Measurements from ENCODE around the gene ABHD10. TPM values are rescaled to one million over a fixed set of nuclear protein-coding genes. Genes with fewer than 3 reads are reported as not detected.

The ABHD10 gene
- total RNA-seq, 1 experiment from 2014 or later = 21.8 TPM

- Histone ChIP-seq H2BK120ac (ENCODE audit: low read depth, low read length, poor library complexity, severe bottlenecking) (no peak overlapping the region), H3K4me2 (ENCODE audit: insufficient read depth, insufficient read length, low read length) (no peak overlapping the region), H4K5ac (ENCODE audit: insufficient read length, low read depth, low read length) (no peak overlapping the region), H2BK12ac (ENCODE audit: insufficient read length, low read depth, low read length) (no peak overlapping the region), H3K56ac (ENCODE audit: insufficient read length, low read depth, low read length) (no peak overlapping the region), H2BK20ac (ENCODE audit: low read depth, low read length, poor library complexity, severe bottlenecking) (no peak overlapping the region), H2AFZ (ENCODE audit: low read length) (no peak overlapping the region), H3K23ac (ENCODE audit: insufficient read length, low read depth, low read length) (no peak overlapping the region), H3K79me2 (ENCODE audit: insufficient read depth, low read length) (no peaks in the 10 kb centered on the region), H3K27me3 (ENCODE audit: insufficient read depth, low read length) (no peaks in the 10 kb centered on the region), H4K8ac (replicated peaks; ENCODE audit: insufficient read length, low read depth, low read length) (no peak overlapping the region), H2BK15ac (ENCODE audit: low read depth, low read length) (no peak overlapping the region), H3K79me1 (ENCODE audit: insufficient read depth, low read depth, low read length, poor library complexity, severe bottlenecking) (no peaks in the 10 kb centered on the region), H3K9me3 (ENCODE audit: control insufficient read depth, low read depth, low read length) (no peaks in the 10 kb centered on the region), H3K23me2 (ENCODE audit: insufficient read length, low read depth, low read length, poor library complexity, severe bottlenecking) (no peaks in the 10 kb centered on the region), H3K9ac (ENCODE audit: extremely low read depth, insufficient read length, low read length) (no peak overlapping the region), H4K20me1 (ENCODE audit: control insufficient read depth, insufficient read depth, insufficient read length) (no peaks in the 10 kb centered on the region), H3K4ac (ENCODE audit: low read depth, low read length) (no peak overlapping the region), H3T11ph (ENCODE audit: low read length) (no peak overlapping the region), H3K27ac (ENCODE audit: insufficient read length, low read depth, low read length) (no peak overlapping the region), H3K4me1 (ENCODE audit: insufficient read depth, low read length) (no peaks in the 10 kb centered on the region), H2BK5ac (ENCODE audit: insufficient read length, low read length) (no peak overlapping the region), H3K18ac (ENCODE audit: insufficient read length, low read depth, low read length) (no peak overlapping the region), H3K14ac (ENCODE audit: insufficient read depth, low read length) (no peak overlapping the region), H4K91ac (ENCODE audit: insufficient read length, low read depth, low read length) (no peak overlapping the region), H2AK5ac (ENCODE audit: insufficient read length, low read length) (no peak overlapping the region)
- Mint-ChIP-seq H3K4me3 (no peak overlapping the region), H3K4me1 (no peaks in the 10 kb centered on the region), H3K27me3 (ENCODE audit: low read depth) (no peaks in the 10 kb centered on the region), H3K9me3 (no peaks in the 10 kb centered on the region), H3K36me3 (ENCODE audit: insufficient read depth in 1 of 3, low read depth in 3 of 3) (peaks cover 0 to 5% (median 2%) of the 10 kb centered on the region in 3 experiments; a peak in 3 of 7 replicates), H3K27ac (no peak overlapping the region)
- no peak for TF ChIP-seq CTCF (conservative IDR thresholded peaks at IDR 0.05)
- no CpG with 5 or more reads among the region's 2 CpGs for WGBS (ENCODE audit: extremely low coverage, insufficient read length, low lambda C conversion rate)
- DNase-seq = no peak
Observed at GRCh38 chr3:111939873-111940272, 39.0 kb upstream of the ABHD10 start.
